ENCODE data around the gene GH2.
"Not testable (repeated sequence)": the region's sequence is repeated elsewhere in the genome, so short reads cannot be mapped to it uniquely, and the experiment has no call there.

GH2 gene

DNA sequence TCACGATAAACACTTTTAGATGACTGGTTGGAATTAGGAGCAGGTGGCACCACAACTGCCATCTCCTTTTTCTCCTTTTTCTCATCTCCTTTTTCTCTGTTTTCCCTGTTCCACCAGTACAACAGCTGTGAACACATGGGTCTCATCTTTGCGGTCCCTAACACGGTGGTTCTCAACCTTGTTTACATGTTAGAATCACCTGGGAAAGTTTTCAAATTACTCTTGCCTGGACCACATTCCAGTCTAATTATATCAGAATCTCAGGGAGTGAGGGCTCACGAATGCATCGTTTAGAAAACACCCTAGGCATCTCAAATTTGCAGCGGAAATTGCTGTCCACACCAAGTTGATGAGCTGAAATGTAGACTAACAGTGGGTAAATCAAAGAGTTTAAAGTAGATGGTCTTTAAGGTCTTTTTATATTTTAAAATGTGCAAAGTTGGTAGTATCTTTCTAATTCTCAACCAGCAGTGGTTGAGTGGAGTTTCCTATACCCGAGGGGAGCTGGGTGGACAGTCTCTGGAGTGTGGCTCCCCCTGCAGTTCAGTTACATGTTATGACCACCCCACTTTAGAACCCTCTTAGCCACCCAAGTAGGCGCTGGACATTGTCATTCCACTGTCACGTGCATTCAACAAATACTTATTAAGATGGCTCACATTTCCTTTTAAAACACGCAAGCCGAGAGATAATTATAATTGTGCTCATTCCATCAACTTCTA lies 10.7 kb upstream of the GH2 start:
- in situ Hi-C loops (cut with MboI; ENCODE audit: low pct_unique_long_range_greater_than_20kb, low sequenced_read_pairs, unreplicated experiment); DNase-seq (ENCODE audit: low spot score): not testable (repeated sequence)

DNA sequence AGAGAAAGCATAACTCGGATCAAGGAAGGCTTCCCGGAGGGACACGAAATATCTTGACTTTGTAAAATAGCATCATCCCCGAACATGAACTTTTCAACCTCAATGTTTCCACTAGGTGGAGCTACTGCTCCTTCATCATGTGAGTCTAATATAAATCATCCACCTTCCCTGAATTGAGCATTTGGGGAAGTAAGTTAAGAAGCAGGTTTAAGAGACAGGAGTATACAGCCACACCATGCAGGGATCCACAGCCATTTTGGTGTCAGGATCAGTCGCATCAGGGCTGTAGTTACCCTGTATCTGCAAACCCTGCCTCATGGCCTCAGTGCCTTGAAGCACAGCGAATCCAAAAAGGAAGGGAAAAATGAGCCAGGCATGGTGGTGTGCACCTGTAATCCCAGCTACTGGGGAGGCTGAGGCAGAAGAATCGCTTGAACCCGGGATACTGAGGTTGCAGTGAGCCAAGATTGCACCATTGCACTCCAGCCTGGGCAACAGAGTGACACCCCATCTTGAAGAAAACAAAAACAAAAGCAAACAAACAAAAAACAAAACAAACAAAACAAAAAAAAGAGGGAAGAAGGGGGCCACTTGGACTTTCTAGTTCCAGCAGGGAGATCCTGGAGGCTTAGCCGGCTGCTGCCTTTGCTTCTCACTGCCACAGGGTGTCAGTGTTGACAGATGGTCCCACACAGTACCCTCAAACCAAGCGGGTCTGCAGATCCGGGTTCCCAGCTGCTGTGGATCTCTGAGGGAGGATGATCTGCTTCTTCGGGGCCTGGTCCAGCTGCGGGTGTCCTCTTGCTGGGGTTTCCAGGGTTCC lies 7.5 kb upstream of the GH2 start:
- TF ChIP-seq, protein P1, sequence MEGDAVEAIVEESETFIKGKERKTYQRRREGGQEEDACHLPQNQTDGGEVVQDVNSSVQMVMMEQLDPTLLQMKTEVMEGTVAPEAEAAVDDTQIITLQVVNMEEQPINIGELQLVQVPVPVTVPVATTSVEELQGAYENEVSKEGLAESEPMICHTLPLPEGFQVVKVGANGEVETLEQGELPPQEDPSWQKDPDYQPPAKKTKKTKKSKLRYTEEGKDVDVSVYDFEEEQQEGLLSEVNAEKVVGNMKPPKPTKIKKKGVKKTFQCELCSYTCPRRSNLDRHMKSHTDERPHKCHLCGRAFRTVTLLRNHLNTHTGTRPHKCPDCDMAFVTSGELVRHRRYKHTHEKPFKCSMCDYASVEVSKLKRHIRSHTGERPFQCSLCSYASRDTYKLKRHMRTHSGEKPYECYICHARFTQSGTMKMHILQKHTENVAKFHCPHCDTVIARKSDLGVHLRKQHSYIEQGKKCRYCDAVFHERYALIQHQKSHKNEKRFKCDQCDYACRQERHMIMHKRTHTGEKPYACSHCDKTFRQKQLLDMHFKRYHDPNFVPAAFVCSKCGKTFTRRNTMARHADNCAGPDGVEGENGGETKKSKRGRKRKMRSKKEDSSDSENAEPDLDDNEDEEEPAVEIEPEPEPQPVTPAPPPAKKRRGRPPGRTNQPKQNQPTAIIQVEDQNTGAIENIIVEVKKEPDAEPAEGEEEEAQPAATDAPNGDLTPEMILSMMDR (IDR thresholded peaks at IDR 0.05; ENCODE audit: extremely low read depth, insufficient read depth, missing control alignments): peak; percentile 50

DNA sequence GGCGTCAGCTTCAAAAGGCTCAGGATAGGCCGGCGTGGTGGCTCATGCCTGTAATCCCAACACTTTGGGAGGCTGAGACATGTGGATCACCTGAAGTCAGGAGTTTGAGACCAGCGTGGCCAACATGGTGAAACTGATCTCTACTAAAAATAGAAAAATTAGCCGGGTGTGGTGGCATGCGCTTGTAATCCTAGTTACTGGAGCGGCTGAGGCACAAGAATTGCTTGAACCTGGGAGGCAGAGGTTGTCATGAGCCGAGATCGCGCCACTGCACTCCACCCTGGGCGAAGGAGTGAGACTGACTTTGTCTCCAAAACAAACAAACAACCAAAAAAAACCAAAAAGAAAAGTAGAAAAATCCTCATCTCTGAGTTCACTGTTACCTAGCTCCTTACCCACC lies 3.4 kb upstream of the GH2 start:
- DNase-seq (ENCODE audit: low spot score); in situ Hi-C loops (cut with MboI; ENCODE audit: low pct_unique_long_range_greater_than_20kb, low sequenced_read_pairs, unreplicated experiment): not testable (repeated sequence)

More for the DNA sequence above, 7.5 kb upstream of the GH2 start:
- DNase-seq (ENCODE audit: low spot score); in situ Hi-C loops (cut with MboI; ENCODE audit: low pct_unique_long_range_greater_than_20kb, low sequenced_read_pairs, unreplicated experiment): not testable (repeated sequence)

DNA sequence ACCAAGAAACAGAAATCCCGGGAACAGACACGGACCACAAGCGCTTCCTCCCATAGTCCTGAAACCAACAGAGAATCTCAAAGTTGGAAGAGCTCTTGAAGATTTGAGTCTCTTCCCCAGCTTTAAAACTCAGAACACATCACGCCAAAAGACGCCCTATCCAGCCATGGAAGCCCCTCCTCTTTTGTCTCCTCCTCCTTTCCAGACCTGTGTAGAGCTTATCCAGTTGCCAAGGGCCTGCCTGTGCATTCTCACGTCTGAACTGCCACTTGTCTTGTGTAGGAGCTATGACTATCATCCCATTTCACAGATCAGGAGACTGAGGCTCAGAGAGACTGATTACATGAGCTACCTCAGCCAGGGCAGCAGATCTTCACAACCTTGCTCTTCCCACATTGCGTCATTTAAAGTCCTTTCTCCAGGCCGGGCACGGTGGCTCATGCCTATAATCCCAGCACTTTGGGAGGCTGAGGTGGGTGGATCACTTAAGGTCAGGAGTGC lies 932 bp upstream of the GH2 start:
- in situ Hi-C loops (cut with MboI; ENCODE audit: low pct_unique_long_range_greater_than_20kb, low sequenced_read_pairs, unreplicated experiment): not testable (repeated sequence)

DNA sequence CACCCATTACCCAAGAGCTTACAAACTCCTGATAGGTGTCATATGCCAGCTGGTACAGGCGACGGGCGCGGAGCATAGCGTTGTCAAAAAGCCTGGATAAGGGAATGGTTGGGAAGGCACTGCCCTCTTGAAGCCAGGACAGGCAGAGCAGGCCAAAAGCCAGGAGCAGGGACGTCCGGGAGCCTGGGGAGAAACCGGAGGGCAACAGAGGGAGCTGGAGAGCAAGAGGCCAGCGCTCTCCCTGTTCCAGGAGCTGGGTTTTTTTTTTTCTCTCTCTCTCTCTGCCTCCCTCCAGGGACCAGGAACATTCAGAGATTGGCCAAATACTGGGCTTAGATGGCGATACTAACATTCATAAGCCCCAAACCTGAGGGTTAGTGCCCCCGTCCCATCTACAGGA lies 407 bp downstream of the GH2 start:
- in situ Hi-C loops (cut with MboI; ENCODE audit: low pct_unique_long_range_greater_than_20kb, low sequenced_read_pairs, unreplicated experiment); DNase-seq (ENCODE audit: low spot score): not testable (repeated sequence)

More for the DNA sequence above, 932 bp upstream of the GH2 start:
- DNase-seq (ENCODE audit: low spot score): not testable (repeated sequence)

DNA sequence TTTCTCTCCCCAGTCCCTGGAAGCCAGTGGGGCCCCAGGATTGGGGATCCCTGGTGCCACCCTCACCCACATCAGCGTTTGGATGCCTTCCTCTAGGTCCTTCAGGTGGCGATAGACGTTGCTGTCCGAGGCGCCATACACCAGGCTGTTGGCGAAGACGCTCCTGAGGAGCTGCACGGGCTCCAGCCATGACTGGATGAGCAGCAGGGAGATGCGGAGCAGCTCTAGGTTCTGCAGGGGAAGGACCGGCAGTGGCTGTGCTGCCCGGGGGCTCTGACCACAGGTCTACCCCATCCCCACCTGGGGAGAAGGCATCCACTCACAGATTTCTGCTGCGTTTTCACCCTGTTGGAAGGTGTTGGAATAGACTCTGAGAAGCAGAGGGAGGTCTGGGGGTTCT lies 1.0 kb downstream of the GH2 start:
- DNase-seq (ENCODE audit: low spot score): no peak
- in situ Hi-C loops (cut with MboI; ENCODE audit: low pct_unique_long_range_greater_than_20kb, low sequenced_read_pairs, unreplicated experiment): no loop called here
- TF ChIP-seq, protein P1 (IDR thresholded peaks at IDR 0.05; ENCODE audit: extremely low read depth, insufficient read depth, missing control alignments): no peak

DNA sequence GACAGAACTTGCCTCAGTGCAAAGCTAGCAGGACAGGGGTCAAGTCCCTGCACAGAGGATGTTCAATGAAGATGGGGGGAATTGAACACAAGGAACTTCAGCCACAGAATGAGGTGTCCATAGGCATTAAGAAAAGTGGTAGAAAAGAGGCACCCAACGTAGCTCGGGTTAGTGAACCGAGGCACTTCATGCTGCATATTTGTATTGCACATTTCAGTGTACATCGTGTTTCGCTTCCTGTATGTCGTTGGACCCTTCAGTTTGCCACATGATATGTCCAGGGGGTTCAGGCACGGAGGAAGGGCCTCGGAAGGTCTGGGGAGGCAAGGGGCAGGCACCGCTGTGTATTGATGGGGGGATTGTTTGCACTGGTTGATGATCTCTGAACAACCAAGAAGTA lies 3.3 kb downstream of the GH2 start:
- DNase-seq (ENCODE audit: low spot score); in situ Hi-C loops (cut with MboI; ENCODE audit: low pct_unique_long_range_greater_than_20kb, low sequenced_read_pairs, unreplicated experiment): not testable (repeated sequence)

DNA sequence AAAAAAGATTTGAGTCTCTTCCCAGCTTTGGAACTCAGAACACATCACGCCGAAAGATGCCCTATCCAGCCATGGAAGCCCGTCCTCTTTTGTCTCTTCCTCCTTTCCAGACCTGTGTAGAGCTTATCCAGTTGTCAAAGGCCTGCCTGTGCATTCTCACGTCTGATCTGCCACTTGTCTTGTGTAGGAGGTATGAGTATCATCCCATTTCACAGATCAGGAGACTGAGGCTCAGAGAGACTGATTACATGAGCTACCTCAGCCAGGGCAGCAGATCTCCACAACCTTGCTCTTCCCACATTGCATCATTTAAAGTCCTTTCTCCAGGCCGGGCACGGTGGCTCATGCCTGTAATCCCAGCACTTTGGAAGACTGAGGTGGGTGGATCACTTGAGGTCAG lies 7.1 kb downstream of the GH2 start:
- DNase-seq (ENCODE audit: low spot score); in situ Hi-C loops (cut with MboI; ENCODE audit: low pct_unique_long_range_greater_than_20kb, low sequenced_read_pairs, unreplicated experiment): not testable (repeated sequence)

DNA sequence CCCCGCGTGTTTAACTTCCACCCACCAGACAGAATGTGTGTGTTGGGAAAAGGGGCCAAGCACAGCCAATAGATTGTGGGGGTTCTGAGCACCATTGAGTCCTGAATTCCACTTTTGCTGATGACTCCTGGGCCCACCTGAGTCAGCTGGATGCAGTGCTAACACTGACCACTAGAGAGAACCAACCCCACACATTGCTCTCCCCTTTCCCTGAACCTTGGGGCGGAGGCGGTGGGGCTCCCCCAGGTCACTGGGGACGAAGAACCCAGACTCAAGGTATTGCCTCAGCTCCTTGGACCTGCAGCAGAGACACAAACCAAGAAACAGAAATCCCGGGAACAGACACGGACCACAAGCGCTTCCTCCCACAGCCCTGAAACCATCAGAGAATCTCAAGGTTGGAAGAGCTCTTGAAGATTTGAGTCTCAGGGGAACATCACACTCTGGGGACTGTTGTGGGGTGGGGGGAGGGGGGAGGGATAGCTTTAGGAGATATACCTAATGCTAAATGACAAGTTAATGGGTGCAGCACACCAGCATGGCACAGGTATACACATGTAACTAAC lies 7.6 kb downstream of the GH2 start:
- DNase-seq (ENCODE audit: low spot score); in situ Hi-C loops (cut with MboI; ENCODE audit: low pct_unique_long_range_greater_than_20kb, low sequenced_read_pairs, unreplicated experiment): not testable (repeated sequence)

DNA sequence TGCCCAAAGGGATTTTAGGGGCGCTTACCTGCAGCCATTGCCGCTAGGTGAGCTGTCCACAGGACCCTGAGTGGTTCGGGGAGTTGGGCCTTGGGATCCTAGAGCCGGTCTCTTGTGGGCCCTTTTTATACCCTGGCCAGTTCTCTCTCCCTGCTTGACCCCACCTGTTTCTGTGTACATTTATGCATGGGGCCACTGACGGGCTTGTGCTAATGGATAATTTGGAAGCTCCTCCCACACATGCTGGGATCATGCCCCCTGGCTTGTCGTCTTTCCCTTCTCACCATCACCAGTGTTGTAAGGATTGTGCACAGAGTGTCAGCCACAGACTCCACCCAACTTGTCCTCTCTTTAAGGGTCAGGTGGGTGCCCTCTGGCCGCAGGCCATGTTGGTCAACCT lies 8.2 kb downstream of the GH2 start, which contains the start of gene CSH2:
Gene CSH2, minus strand, starts transcription at position 101 of the 400 bp plus-strand sequence. Its CDS starts 63 bp downstream, at position 38.
- in situ Hi-C loops (cut with MboI; ENCODE audit: low pct_unique_long_range_greater_than_20kb, low sequenced_read_pairs, unreplicated experiment); DNase-seq (ENCODE audit: low spot score): not testable (repeated sequence)

DNA sequence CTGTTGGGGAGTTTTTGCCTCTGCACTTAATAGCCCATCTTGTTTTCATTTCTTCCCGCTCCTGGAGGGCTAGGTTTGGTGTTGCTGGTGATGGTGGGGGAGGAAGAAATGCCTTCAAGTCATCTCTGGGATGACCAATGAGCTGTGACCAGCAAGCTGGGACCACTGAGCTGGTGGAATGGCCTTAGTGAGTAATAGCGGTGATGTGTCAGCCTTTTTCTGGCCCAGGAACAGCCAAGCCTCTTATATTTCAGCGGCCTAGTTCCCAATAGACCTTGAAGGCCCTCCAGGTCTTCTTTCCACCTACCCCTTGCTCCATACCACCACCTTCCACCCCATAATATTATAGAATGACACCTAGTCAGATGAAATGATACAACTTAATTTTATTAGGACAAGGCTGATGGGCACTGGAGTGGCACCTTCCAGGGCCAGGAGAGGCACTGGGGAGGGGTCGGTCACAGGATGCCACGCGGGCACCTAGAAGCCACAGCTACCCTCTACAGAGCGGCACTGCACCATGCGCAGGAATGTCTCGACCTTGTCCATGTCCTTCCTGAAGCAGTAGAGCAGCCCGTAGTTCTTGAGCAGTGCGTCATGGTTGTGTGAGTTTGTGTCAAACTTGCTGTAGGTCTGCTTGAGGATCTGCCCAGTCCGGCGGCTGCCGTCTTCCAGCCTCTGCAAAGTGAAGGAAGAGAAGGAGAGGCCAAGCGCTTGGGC lies 9.9 kb downstream of the GH2 start:
- DNase-seq (ENCODE audit: low spot score); in situ Hi-C loops (cut with MboI; ENCODE audit: low pct_unique_long_range_greater_than_20kb, low sequenced_read_pairs, unreplicated experiment): not testable (repeated sequence)

DNA sequence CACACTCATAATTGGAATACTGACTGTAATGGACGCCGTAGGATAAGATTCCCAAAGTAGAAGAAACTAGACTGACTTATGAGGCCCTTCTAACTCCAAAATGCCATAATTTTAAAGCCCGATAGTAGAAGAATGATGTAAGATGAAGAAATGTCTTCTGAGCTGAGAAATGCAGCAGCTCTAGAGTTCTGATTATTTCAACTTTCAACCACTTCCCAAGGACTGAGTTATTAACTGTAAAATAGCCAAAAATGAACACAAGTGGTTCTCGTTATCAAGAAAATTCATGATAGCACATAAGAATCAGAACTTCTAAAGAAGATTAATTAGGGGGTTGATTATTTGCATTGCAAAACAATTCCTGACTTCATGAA lies 11.5 kb downstream of the GH2 start:
- DNase-seq (ENCODE audit: low spot score); in situ Hi-C loops (cut with MboI; ENCODE audit: low pct_unique_long_range_greater_than_20kb, low sequenced_read_pairs, unreplicated experiment): not testable (repeated sequence)

DNA sequence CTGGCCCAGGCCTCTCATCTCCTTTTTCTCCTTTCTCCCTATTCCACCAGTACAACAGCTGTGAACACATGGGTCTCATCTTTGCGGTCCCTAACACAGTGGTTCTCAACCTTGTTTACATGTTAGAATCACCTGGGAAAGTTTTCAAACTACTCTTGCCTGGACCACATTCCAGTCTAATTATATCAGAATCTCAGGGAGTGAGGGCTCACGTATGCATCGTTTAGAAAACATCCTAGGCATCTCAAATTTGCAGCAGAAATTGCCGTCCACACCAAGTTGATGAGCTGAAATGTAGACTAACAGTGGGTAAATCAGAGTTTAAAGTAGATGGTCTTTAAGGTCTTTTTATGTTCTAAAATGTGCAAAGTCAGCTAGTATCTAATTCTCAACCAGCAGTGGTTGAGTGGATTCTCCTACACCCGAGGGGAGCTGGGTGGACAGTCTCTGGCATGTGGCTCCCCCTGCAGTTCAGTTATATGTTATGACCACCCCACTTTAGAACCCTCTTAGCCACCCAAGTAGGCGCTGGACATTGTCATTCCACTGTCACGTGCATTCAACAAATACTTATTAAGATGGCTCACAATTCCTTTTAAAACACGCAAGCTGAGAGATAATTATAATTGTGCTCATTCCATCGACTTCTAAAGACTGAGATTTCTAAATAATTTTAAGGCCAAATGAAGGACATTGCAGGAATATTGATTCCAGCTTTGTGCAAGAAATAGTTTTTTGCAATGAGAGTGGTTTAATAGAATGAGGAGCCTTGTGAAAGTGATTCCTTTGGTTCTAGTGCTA lies 12.1 kb downstream of the GH2 start:
- DNase-seq (ENCODE audit: low spot score); in situ Hi-C loops (cut with MboI; ENCODE audit: low pct_unique_long_range_greater_than_20kb, low sequenced_read_pairs, unreplicated experiment): not testable (repeated sequence)
